B cell (primary cell): ENCODE measurements around the gene PADI4.

Source experiments
- EZH2 ChIP-seq: IDR thresholded peaks from 2 replicates; pipeline ENCODE4 v1.6.1; 2012; ENCODE audit warnings: borderline replicate concordance, low read depth, mild to moderate bottlenecking, moderate library complexity, low read length; ENCODE audit not compliant: insufficient read depth, poor library complexity, severe bottlenecking
- TF ChIP-seq, protein P1 (sequence below): fragments of 200-600 bp; IDR thresholded peaks from one replicate; pipeline ENCODE4 v1.8.0; 2022; ENCODE audit warnings: antibody characterized with exemption, mild to moderate bottlenecking

- TF ChIP-seq, protein P1, sequence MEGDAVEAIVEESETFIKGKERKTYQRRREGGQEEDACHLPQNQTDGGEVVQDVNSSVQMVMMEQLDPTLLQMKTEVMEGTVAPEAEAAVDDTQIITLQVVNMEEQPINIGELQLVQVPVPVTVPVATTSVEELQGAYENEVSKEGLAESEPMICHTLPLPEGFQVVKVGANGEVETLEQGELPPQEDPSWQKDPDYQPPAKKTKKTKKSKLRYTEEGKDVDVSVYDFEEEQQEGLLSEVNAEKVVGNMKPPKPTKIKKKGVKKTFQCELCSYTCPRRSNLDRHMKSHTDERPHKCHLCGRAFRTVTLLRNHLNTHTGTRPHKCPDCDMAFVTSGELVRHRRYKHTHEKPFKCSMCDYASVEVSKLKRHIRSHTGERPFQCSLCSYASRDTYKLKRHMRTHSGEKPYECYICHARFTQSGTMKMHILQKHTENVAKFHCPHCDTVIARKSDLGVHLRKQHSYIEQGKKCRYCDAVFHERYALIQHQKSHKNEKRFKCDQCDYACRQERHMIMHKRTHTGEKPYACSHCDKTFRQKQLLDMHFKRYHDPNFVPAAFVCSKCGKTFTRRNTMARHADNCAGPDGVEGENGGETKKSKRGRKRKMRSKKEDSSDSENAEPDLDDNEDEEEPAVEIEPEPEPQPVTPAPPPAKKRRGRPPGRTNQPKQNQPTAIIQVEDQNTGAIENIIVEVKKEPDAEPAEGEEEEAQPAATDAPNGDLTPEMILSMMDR, result no peak
- no peak for TF ChIP-seq EZH2
These were observed 95.1 kb downstream of the PADI4 start for GRCh38 chr1:17403081-17403480.
